Lung (tissue), 12 donors: ENCODE data around the gene WAS. TPM values are rescaled to one million over a fixed set of nuclear protein-coding genes. Genes with fewer than 3 reads are reported as not detected.
A peak's percentile ranks its signal among the peaks of the same experiment; 100 is the strongest.

Source experiments
- ATAC-seq: fragments of 200-7000 bp; cut with Tn5 transposase; one replicate; pipeline ENCODE4 v1.9.1; 2020; ENCODE audit warnings: moderate number of reproducible peaks; ENCODE audit not compliant: insufficient read depth, low FRiP score
- DNase-seq, 3 donors: peaks; one replicate each; pipeline ENCODE4 v3.0.0-alpha.2; 2013 to 2017
- H3K27ac ChIP-seq, 2 donors: one replicate each; pipeline ENCODE4 v1.5.1; 2013; ENCODE audit warnings: mild to moderate bottlenecking in 2 of 2, moderate library complexity in 2 of 2, control low read depth in 1 of 2, inconsistent platforms in 1 of 2, low read depth in 1 of 2, low read length in 1 of 2
- H3K27me3 ChIP-seq, 3 donors: one replicate each; pipeline ENCODE4 v1.5.1; 2013; ENCODE audit warnings: low read length in 2 of 3; ENCODE audit not compliant: control insufficient read depth in 3 of 3, insufficient read depth in 3 of 3
- H3K36me3 ChIP-seq, 4 donors: one replicate each; pipeline ENCODE4 v1.5.1; 2013; ENCODE audit warnings: low read length in 4 of 4, mild to moderate bottlenecking in 1 of 4, moderate library complexity in 1 of 4; ENCODE audit not compliant: control insufficient read depth in 4 of 4, insufficient read depth in 4 of 4
- H3K4me1 ChIP-seq, 5 donors: one replicate each; pipeline ENCODE4 v1.5.1; 2013; ENCODE audit warnings: low read length in 5 of 5, mild to moderate bottlenecking in 2 of 5, moderate library complexity in 1 of 5; ENCODE audit not compliant: control insufficient read depth in 5 of 5, insufficient read depth in 5 of 5
- H3K4me3 ChIP-seq: one replicate; pipeline ENCODE4 v1.5.1; 2013; ENCODE audit warnings: mild to moderate bottlenecking, control low read depth, moderate library complexity
- H3K9ac ChIP-seq, 2 donors: one replicate each; pipeline ENCODE4 v1.5.1; 2013; ENCODE audit warnings: low read length in 2 of 2, control low read depth in 1 of 2; ENCODE audit not compliant: insufficient read depth in 1 of 2
- H3K9me3 ChIP-seq, 4 donors: one replicate each; pipeline ENCODE4 v1.5.1; 2013; ENCODE audit warnings: low read length in 3 of 4, mild to moderate bottlenecking in 1 of 4, moderate library complexity in 1 of 4; ENCODE audit not compliant: control insufficient read depth in 4 of 4, insufficient read depth in 3 of 4
- WGBS, 2 donors: extraction: QIAGEN DNeasy Blood & Tissue Kit; methylation state at CpG; one replicate each; pipeline ENCODE4 v1.1.7; 2013; 5-methylcytosine and 5-hydroxymethylcytosine counted together
- polyA plus RNA-seq, 2 donors: library from polyadenylated mRNA; stranded (reverse); fragments of 200-250 nt; gene quantifications; one replicate each; pipeline ENCODE4 v1.2.1, GENCODE V29; 2013
- total RNA-seq, 2 donors: library from RNA; depleted of rRNA in 1 of 2; stranded (reverse); fragments of >200 nt in 1 of 2; gene quantifications; one replicate each; pipeline ENCODE4 v1.2.1, GENCODE V29; 2014 to 2021
- TF ChIP-seq, protein P1 (sequence below): IDR thresholded peaks from 2 replicates; pipeline ENCODE4 v1.5.1; 2012; ENCODE audit warnings: mild to moderate bottlenecking; ENCODE audit errors: control extremely low read depth, extremely low read depth
- donor health status: control.
- donor health status: control.
- donor health status: Bipolar disorder and iron deficiency.
- donor health status: healthy.
- donor health status: DM: yes; HTN: yes; CAD: no.

The WAS gene
- total and polyA plus RNA-seq, 4 donors, result 8.1 to 61.5 (median 26.0) TPM

DNA sequence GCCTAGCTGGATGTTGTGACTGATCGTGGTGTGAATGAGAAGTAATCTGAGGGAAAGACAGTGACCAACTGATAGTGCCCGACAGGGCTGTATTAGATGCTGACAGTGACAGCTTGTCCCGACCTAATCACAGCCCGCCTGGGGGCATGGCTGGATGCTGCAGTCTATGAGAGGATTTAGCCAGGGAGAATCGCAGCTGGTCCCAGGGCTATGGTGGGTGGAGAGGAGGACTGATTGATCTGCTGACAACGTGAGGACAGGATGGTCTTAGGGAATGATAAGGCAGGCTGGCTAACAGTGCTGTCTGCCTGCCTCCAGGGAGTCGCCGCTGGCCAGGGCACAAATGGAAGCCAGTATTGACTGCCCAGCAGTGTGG, 12.3 kb downstream of the WAS start:
- peak overlapping the region; percentile 71 to 91 for H3K9ac ChIP-seq
- no peaks in the 10 kb centered on the region for H3K9me3 ChIP-seq
- peaks cover 0 to 15% (median 0%) of the 10 kb centered on the region in 5 donors for H3K4me1 ChIP-seq
- DNase-seq, result peak in 2 of 3 donors; percentile 13 to 27
- peaks cover 0 to 11% (median 0%) of the 10 kb centered on the region in 3 donors for H3K27me3 ChIP-seq
- TF ChIP-seq, protein P1, sequence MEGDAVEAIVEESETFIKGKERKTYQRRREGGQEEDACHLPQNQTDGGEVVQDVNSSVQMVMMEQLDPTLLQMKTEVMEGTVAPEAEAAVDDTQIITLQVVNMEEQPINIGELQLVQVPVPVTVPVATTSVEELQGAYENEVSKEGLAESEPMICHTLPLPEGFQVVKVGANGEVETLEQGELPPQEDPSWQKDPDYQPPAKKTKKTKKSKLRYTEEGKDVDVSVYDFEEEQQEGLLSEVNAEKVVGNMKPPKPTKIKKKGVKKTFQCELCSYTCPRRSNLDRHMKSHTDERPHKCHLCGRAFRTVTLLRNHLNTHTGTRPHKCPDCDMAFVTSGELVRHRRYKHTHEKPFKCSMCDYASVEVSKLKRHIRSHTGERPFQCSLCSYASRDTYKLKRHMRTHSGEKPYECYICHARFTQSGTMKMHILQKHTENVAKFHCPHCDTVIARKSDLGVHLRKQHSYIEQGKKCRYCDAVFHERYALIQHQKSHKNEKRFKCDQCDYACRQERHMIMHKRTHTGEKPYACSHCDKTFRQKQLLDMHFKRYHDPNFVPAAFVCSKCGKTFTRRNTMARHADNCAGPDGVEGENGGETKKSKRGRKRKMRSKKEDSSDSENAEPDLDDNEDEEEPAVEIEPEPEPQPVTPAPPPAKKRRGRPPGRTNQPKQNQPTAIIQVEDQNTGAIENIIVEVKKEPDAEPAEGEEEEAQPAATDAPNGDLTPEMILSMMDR, result no peak
- no peak for ATAC-seq
- H3K4me3 ChIP-seq, result peak overlapping the region; percentile 5
- 6 to 40% methylated on average over 6 to 8 of the region's 8 CpGs for WGBS, 2 donors
- peak overlapping the region; percentile 85 to 96 for H3K27ac ChIP-seq
- H3K36me3 ChIP-seq, result peaks cover 5 to 8% (median 7%) of the 10 kb centered on the region in 4 donors

DNA sequence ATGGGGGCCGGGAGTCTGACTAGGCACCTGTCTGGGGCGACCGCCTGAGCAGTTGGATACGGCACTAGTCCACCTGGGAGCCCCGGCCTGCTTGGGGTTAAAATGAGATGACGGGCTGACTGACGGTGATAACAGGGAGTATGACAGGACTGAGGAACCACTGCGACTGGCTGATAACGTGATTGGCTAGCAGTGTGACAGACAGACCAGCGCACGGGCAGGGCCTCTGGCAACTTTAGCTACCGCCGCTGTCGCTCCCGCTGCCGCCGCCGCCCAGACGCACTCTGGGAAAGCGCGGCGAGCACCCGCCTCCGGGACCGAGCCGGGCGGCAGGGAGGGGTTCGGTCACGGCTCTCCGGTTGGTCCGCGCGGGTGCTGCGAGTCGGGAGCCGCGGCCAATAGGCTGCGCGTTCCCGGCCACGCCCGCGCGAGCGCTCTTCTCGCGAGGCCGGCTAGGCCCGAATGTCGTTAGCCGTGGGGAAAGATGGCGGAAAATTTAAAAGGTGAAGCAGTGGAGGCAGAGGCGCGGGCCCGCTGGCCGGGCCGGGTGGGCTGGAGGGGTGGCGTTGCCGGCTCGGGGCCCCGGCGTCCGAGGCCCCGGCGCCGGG, 12.8 kb downstream of the WAS start, which contains the start of gene SUV39H1:
Gene SUV39H1, plus strand, starts transcription at position 434 of the 608 bp plus-strand sequence. Its CDS starts 51 bp downstream, at position 485.
- H3K36me3 ChIP-seq, result peaks cover 6 to 10% (median 8%) of the 10 kb centered on the region in 4 donors
- H3K27ac ChIP-seq, result peak within 1 kb of the TSS; percentile 85 to 96
- H3K9ac ChIP-seq, result peak within 1 kb of the TSS; percentile 71 to 91
- WGBS, 2 donors, result 1 to 39% methylated on average over 27 to 66 of the region's 66 CpGs
- peaks cover 0 to 15% (median 0%) of the 10 kb centered on the region in 5 donors for H3K4me1 ChIP-seq
- no peaks in the 10 kb centered on the region for H3K9me3 ChIP-seq
- TF ChIP-seq, protein P1, result no peak
- peak within 1 kb of the TSS; percentile 53 for H3K4me3 ChIP-seq
- peak; percentile 91 for ATAC-seq
- DNase-seq, result peak; percentile 89 to 95 (median 90)
- H3K27me3 ChIP-seq, result peaks cover 0 to 11% (median 0%) of the 10 kb centered on the region in 3 donors

DNA sequence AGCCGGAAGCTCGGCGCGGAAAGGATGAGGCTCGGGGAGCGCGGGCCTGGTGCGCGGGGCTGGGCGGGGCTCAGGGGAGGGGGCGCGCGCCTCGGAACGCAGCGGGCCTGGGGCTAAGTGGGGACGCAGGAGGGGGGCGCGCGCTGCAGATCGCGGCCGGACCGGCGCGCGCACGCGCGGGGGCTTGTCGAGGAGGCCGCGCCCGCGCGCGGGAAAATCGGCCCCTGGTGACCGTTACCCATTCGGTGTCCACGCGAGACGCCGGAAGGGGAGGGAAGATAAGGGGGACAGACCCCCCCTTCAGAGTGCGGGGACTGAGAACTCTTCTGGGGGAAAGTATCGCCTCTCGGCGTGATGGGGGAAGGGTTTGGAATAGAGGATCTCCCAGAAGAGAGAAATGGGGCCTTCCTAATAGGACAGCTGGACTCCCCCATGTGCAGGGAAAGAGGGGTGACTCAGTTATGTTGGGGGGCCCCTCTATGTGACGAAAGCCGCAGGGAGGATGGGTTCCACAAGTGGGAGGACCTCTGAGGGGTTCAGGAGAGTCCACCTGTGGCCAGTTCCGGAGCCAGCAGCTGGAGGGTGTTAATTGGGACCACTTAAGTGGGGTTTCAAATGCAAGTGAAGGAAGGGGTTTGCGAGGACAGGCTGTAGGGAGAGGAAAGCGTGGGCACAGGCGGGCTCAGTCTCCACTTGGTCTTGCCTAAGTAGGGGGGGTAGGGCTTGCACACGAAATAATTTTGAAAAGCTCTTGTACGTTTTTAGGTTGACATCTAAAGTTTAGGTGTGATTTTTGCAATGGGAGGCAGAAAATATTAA, 13.5 kb downstream of the WAS start:
- TF ChIP-seq, protein P1, result no peak
- DNase-seq (peak; percentile 58 to 71 (median 68)), ATAC-seq (peak; percentile 12)
- Histone ChIP-seq H3K9me3 (no peaks in the 10 kb centered on the region), H3K36me3 (peaks cover 6 to 11% (median 9%) of the 10 kb centered on the region in 4 donors), H3K4me1 (peaks cover 0 to 15% (median 0%) of the 10 kb centered on the region in 5 donors), H3K4me3 (peak overlapping the region; percentile 53), H3K27me3 (peaks cover 0 to 11% (median 0%) of the 10 kb centered on the region in 3 donors), H3K27ac (peak overlapping the region; percentile 32 to 63), H3K9ac (peak overlapping the region in 1 of 2 donors; percentile 11)
- 2 to 33% methylated on average over 17 to 56 of the region's 56 CpGs for WGBS, 2 donors
